GM18870 (cell line): ENCODE results near the gene TCN1.

Experiments used
- ATAC-seq: cut with Tn5 transposase; IDR thresholded peaks from one replicate; pipeline ENCODE4 v1.9.1; 2021; ENCODE audit warnings: moderate library complexity; ENCODE audit not compliant: unreplicated experiment

Gene TCN1

DNA sequence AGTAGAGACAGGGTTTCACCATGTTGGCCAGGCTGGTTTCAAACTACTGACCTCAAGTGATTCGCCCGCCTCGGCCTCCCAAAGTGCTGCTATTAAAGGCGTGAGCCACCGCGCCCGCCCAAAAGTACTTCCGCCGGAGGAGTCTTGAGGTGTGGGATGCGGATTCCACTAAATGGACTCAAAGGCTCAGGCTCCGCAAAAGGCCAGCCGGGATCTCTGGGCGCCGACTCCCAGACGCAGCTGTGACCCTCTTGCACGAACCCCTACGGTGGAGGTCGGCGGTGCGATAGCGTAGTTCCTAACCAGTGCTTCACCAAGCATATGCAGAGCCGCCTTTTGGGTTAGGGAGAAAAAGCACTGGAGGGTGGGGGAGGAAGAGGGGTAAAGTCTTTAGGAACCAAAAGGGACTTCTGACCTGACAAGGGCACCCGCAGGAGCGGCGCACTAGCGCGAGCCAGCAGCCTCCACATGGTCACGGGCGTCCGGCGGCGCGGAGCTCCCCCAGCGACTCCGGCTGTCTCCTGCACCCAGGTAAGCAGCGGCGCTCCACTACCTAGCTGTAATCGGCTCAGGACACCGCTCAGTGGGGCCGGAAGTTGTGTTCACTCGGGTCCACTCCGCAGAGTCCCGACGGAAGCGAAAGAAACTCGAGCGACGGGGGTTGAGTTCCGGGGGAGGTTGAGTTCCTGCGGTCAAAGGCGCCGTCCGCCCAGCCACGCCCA lies 55.9 kb downstream of the TCN1 start, which contains the start of gene MRPL16:
MRPL16 (minus strand) TSS at position 590 of the 722 bp plus-strand sequence; CDS start at position 470, 120 bp downstream.
- ATAC-seq, result peak; percentile 87

DNA sequence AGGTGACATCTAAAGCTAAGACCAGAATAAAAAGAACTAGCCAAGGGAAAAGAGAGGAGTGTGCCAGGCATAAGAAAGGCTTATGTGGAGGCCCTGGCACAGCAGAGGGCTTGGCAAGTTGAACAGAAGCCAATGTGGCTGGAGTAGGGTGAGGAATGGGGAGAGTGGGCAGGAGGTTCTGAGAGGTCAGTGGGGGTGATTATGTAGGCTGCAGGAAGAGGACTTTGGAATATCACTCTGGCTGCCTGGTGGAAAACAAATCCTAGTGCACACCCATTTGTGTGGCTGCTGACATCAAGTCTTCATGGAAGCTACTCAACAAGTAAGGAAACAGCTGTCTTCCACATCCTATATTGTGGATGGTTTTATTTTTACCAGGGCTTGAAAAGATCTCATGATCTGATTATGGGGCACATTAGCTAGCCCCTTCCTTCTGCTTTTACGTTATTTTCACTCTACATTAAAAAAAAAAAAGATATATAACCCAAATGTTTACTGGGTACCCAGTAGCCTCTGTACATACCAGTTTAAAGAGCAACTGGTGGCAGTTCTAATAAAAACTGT lies 59.2 kb downstream of the TCN1 start:
- ATAC-seq, result no peak

DNA sequence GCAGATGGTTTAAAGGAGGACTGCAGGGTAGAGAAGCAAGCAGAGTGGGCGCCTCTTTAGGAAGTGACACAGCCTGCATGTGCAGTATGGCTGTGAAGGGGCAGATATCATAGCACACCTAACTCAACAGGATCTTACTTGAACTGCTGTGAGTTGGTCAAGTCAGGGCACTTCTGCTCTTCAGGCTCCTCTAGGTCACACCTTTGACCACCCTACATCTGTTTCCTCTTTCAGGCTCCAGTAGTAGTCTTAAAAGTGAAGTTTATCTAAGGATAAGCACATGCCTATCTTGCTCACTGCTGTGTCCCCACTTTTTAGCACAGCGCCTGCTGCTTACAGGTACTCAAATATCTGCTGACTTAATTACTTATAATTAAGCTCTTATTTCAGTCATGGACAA lies 62.2 kb downstream of the TCN1 start:
- no peak for ATAC-seq
